LNCaP clone FGC (cell line): ENCODE results near the gene RFX2.

ENCODE experiments used
- DNase-seq: peaks from one replicate; pipeline ENCODE4 v3.0.0-alpha.2; 2011; ENCODE audit warnings: low read depth
- H3K4me3 ChIP-seq: 2 replicates; pipeline ENCODE4 v1.5.1; 2011; ENCODE audit warnings: mild to moderate bottlenecking, low read depth, low read length, control low read depth
- CTCF ChIP-seq: IDR thresholded peaks from 2 replicates; pipeline ENCODE4 v1.5.1; 2012; ENCODE audit warnings: mild to moderate bottlenecking; ENCODE audit not compliant: control insufficient read depth, insufficient read depth; ENCODE audit errors: extremely low read depth

Gene RFX2

GRCh38 chr19:6045108-6045507, 65.2 kb downstream of the RFX2 start:
- TF ChIP-seq CTCF = no peak
- no peak for DNase-seq
- H3K4me3 ChIP-seq = no peak overlapping the region

- TF ChIP-seq CTCF = no peak
- no peak for DNase-seq
- H3K4me3 ChIP-seq = no peak overlapping the region
Measured at GRCh38 chr19:6044056-6044805, 66.1 kb downstream of the RFX2 start.

- no peak for TF ChIP-seq CTCF
Measured at GRCh38 chr19:6042776-6043726, 67.2 kb downstream of the RFX2 start.

GRCh38 chr19:6041991-6042481, 68.3 kb downstream of the RFX2 start:
- no peak for DNase-seq
- TF ChIP-seq CTCF = no peak

More at GRCh38 chr19:6042776-6043726, 67.2 kb downstream of the RFX2 start:
- DNase-seq = no peak
- no peak overlapping the region for H3K4me3 ChIP-seq

GRCh38 chr19:6041071-6041470, 69.2 kb downstream of the RFX2 start:
- H3K4me3 ChIP-seq = no peak overlapping the region
- TF ChIP-seq CTCF = no peak
- no peak for DNase-seq

More at GRCh38 chr19:6041991-6042481, 68.3 kb downstream of the RFX2 start:
- H3K4me3 ChIP-seq = no peak overlapping the region

GRCh38 chr19:6039566-6040225, 70.6 kb downstream of the RFX2 start:
- no peak for DNase-seq
- no peak overlapping the region for H3K4me3 ChIP-seq
- no peak for TF ChIP-seq CTCF
